Inflammatory macrophage treated with lipopolysaccharide for 4 hours (primary cell): ENCODE data around the gene SLC2A4RG.

ENCODE experiments used
- DNase-seq: peaks from one replicate; pipeline ENCODE4 v3.0.0-alpha.2; 2020

Gene SLC2A4RG

GRCh38 chr20:63742381-63743024 is 2.9 kb downstream of the SLC2A4RG start:
- DNase-seq, result no peak

- no peak for DNase-seq
Observed at GRCh38 chr20:63743210-63743970, 3.8 kb downstream of the SLC2A4RG start.

- DNase-seq, result no peak
Observed at GRCh38 chr20:63744158-63744557, 4.6 kb downstream of the SLC2A4RG start.

- no peak for DNase-seq
Observed at GRCh38 chr20:63744574-63745423, 5.2 kb downstream of the SLC2A4RG start.

GRCh38 chr20:63745424-63745805 is 5.8 kb downstream of the SLC2A4RG start:
- DNase-seq, result no peak

GRCh38 chr20:63745961-63746731 is 6.6 kb downstream of the SLC2A4RG start:
- no peak for DNase-seq

- no peak for DNase-seq
Observed at GRCh38 chr20:63746751-63747315, 7.3 kb downstream of the SLC2A4RG start.

GRCh38 chr20:63747622-63748069 is 8.1 kb downstream of the SLC2A4RG start:
- DNase-seq, result no peak

GRCh38 chr20:63748070-63748933 is 8.7 kb downstream of the SLC2A4RG start:
- no peak for DNase-seq

- no peak for DNase-seq
Observed at GRCh38 chr20:63748934-63749270, 9.3 kb downstream of the SLC2A4RG start.

- DNase-seq, result no peak
Observed at GRCh38 chr20:63749597-63750508, 10.3 kb downstream of the SLC2A4RG start.

- DNase-seq, result no peak
Observed at GRCh38 chr20:63750807-63751470, 11.4 kb downstream of the SLC2A4RG start.

GRCh38 chr20:63751471-63752271 is 12.1 kb downstream of the SLC2A4RG start:
- DNase-seq, result no peak

- DNase-seq, result no peak
Observed at GRCh38 chr20:63752411-63753101, 13.0 kb downstream of the SLC2A4RG start.

- DNase-seq, result no peak
Observed at GRCh38 chr20:63753381-63753780, 13.8 kb downstream of the SLC2A4RG start.

- no peak for DNase-seq
Observed at GRCh38 chr20:63754008-63754407, 14.4 kb downstream of the SLC2A4RG start.

- DNase-seq, result no peak
Observed at GRCh38 chr20:63755933-63756647, 16.5 kb downstream of the SLC2A4RG start.

- no peak for DNase-seq
Observed at GRCh38 chr20:63756648-63756991, 17.0 kb downstream of the SLC2A4RG start.
